Kidney epithelial cell (primary cell): ENCODE measurements around the gene RBL2. TPM values are rescaled to one million over a fixed set of nuclear protein-coding genes. Genes with fewer than 3 reads are reported as not detected.
A peak's percentile ranks its signal among the peaks of the same experiment; 100 is the strongest.

Source experiments
- DNase-seq: peaks from one replicate; pipeline ENCODE4 v3.0.0-alpha.2; 2010; ENCODE audit warnings: low read depth
- H3K27me3 ChIP-seq: 2 replicates; pipeline ENCODE4 v1.6.0; 2011; ENCODE audit warnings: low read length; ENCODE audit not compliant: control insufficient read depth, insufficient read depth
- H3K36me3 ChIP-seq: 2 replicates; pipeline ENCODE4 v1.5.1; 2011; ENCODE audit warnings: low read length; ENCODE audit not compliant: control insufficient read depth, insufficient read depth
- H3K4me3 ChIP-seq: 2 replicates; pipeline ENCODE4 v1.5.1; 2011; ENCODE audit warnings: low read depth, mild to moderate bottlenecking, control low read depth, low read length
- CTCF ChIP-seq: IDR thresholded peaks from 2 replicates; pipeline ENCODE4 v1.5.1; 2011; ENCODE audit warnings: mild to moderate bottlenecking, moderate library complexity, low read length, control low read depth, inconsistent platforms; ENCODE audit not compliant: insufficient read depth, poor library complexity, severe bottlenecking
- total RNA-seq: library from RNA; depleted of rRNA; stranded (reverse); fragments of >200 nt; gene quantifications from 2 replicates; pipeline ENCODE4 v1.2.3, GENCODE V29; 2015

The RBL2 gene
- total RNA-seq, 1 donor from 2014 or later, result 35.9 TPM

GRCh38 chr16:53495325-53495724, 61.1 kb downstream of the RBL2 start:
- Histone ChIP-seq H3K36me3 (no peaks in the 10 kb centered on the region), H3K27me3 (no peaks in the 10 kb centered on the region), H3K4me3 (no peak overlapping the region)
- peak; percentile 20 for TF ChIP-seq CTCF
- DNase-seq, result no peak

- TF ChIP-seq CTCF, result no peak
- H3K27me3 ChIP-seq, result no peaks in the 10 kb centered on the region
- DNase-seq, result no peak
- no peak overlapping the region for H3K4me3 ChIP-seq
- no peaks in the 10 kb centered on the region for H3K36me3 ChIP-seq
Observed at GRCh38 chr16:53498984-53499383, 64.7 kb downstream of the RBL2 start.

- H3K27me3 ChIP-seq, result no peaks in the 10 kb centered on the region
- H3K36me3 ChIP-seq, result no peaks in the 10 kb centered on the region
- no peak for DNase-seq
- no peak overlapping the region for H3K4me3 ChIP-seq
- no peak for TF ChIP-seq CTCF
Observed at GRCh38 chr16:53501216-53501859, 67.1 kb downstream of the RBL2 start.

- TF ChIP-seq CTCF, result no peak
- no peaks in the 10 kb centered on the region for H3K36me3 ChIP-seq
- H3K4me3 ChIP-seq, result peak within 1 kb of the TSS; percentile 87
- no peaks in the 10 kb centered on the region for H3K27me3 ChIP-seq
- DNase-seq, result no peak
Observed at GRCh38 chr16:53502331-53503269, 68.3 kb downstream of the RBL2 start, which contains the start of gene AKTIP. TSS of gene AKTIP (minus strand) at chr16:53503209. CDS start at chr16:53500259, 2,950 bp downstream.

- Histone ChIP-seq H3K36me3 (no peaks in the 10 kb centered on the region), H3K4me3 (peak overlapping the region; percentile 87), H3K27me3 (no peaks in the 10 kb centered on the region)
- no peak for TF ChIP-seq CTCF
- peak; percentile 100 for DNase-seq
Observed at GRCh38 chr16:53503270-53503923, 69.1 kb downstream of the RBL2 start.
